PC-3 (cell line): ENCODE data around the gene EDEM3. TPM values are rescaled to one million over a fixed set of nuclear protein-coding genes. Genes with fewer than 3 reads are reported as not detected.

Experiments
- ATAC-seq: fragments of 200-7000 bp; cut with Tn5 transposase; 2 replicates; pipeline ENCODE4 v1.9.1; 2020; ENCODE audit warnings: mild to moderate bottlenecking, moderate library complexity
- BruUV-seq: library from RNA; stranded (reverse); fragments of 400-500 nt; replicated peaks from 2 replicates; lab custom pipeline; 2021; lab: Mats Ljungman, UMichigan
- CTCF ChIA-PET: fragments of 300-600 bp; sonication (Branson Sonifier 250); formaldehyde crosslinking; loops from one replicate; lab custom pipeline; 2022; ENCODE audit warnings: antibody characterized with exemption; lab: Charles Lee
- POLR2A ChIA-PET: fragments of 300-600 bp; sonication (Branson Sonifier 250); formaldehyde crosslinking; loops from one replicate; lab custom pipeline; 2022; ENCODE audit warnings: antibody characterized with exemption; ENCODE audit not compliant: unreplicated experiment; lab: Charles Lee
- DNase-seq: peaks from one replicate; pipeline ENCODE4 v3.0.0-alpha.2; 2015
- H2AFZ ChIP-seq: fragments of 300-600 bp; sonication (generic); 2 replicates; pipeline ENCODE4 v1.6.0; 2016; ENCODE audit warnings: antibody characterized with exemption, low read length
- H3F3A ChIP-seq: fragments of 300-600 bp; sonication (generic); one replicate; pipeline ENCODE4 v1.6.0; 2017; ENCODE audit warnings: antibody characterized with exemption, low read length, control low read depth, mild to moderate bottlenecking; ENCODE audit not compliant: unreplicated experiment
- H3K27ac ChIP-seq: fragments of 300-600 bp; sonication (generic); 2 replicates; pipeline ENCODE4 v1.5.1; 2016; ENCODE audit warnings: mild to moderate bottlenecking, low read length
- H3K27me3 ChIP-seq: fragments of 300-600 bp; sonication (generic); 2 replicates; pipeline ENCODE4 v1.6.1; 2016; ENCODE audit warnings: low read length, mixed read lengths
- H3K36me3 ChIP-seq: fragments of 300-600 bp; sonication (generic); 2 replicates; pipeline ENCODE4 v1.6.1; 2016; ENCODE audit warnings: low read depth, mixed run types, low read length, mixed read lengths
- H3K4me1 ChIP-seq: fragments of 300-600 bp; sonication (generic); 2 replicates; pipeline ENCODE4 v1.5.1; 2016; ENCODE audit warnings: low read length; ENCODE audit not compliant: insufficient read depth
- H3K4me2 ChIP-seq: fragments of 300-600 bp; sonication (generic); 2 replicates; pipeline ENCODE4 v1.6.0; 2016; ENCODE audit warnings: low read length
- H3K4me3 ChIP-seq: fragments of 300-600 bp; sonication (generic); 2 replicates; pipeline ENCODE4 v1.5.1; 2016; ENCODE audit warnings: mild to moderate bottlenecking, low read length, mixed read lengths
- H3K79me2 ChIP-seq: fragments of 300-600 bp; sonication (generic); 2 replicates; pipeline ENCODE4 v1.6.1; 2017; ENCODE audit warnings: low read length, mixed read lengths
- H3K9ac ChIP-seq: fragments of 300-600 bp; sonication (generic); 2 replicates; pipeline ENCODE4 v1.6.0; 2016; ENCODE audit warnings: mild to moderate bottlenecking, low read length
- H3K9me2 ChIP-seq: fragments of 300-600 bp; sonication (generic); replicated peaks from 2 replicates; pipeline ENCODE4 v1.6.1; 2016; ENCODE audit warnings: mixed run types, low read length, mixed read lengths
- H3K9me3 ChIP-seq: fragments of 300-600 bp; sonication (generic); 2 replicates; pipeline ENCODE4 v1.6.1; 2016; ENCODE audit warnings: low read length, mixed read lengths
- H4K20me1 ChIP-seq: fragments of 300-600 bp; sonication (generic); 2 replicates; pipeline ENCODE4 v1.6.1; 2016; ENCODE audit warnings: low read length, mixed read lengths
- CTCF ChIP-seq: fragments of 300-600 bp; sonication (generic); conservative IDR thresholded peaks from 2 replicates; pipeline ENCODE4 v1.5.1; 2017; ENCODE audit warnings: antibody characterized with exemption, low read depth, mild to moderate bottlenecking, low read length
- EZH2 ChIP-seq: fragments of 300-600 bp; sonication (generic); IDR thresholded peaks from one replicate; pipeline ENCODE4 v1.6.1; 2017; ENCODE audit warnings: antibody characterized with exemption, mild to moderate bottlenecking, low read length; ENCODE audit not compliant: unreplicated experiment
- EZH2phosphoT487 ChIP-seq: fragments of 300-600 bp; sonication (generic); IDR thresholded peaks from 2 replicates; pipeline ENCODE4 v1.6.1; 2018; ENCODE audit warnings: mild to moderate bottlenecking, antibody characterized with exemption, low read length, borderline replicate concordance
- intact Hi-C: fragments of 100-400 bp; cut with micrococcal nuclease; formaldehyde crosslinking; loops from 2 replicates; pipeline ENCODE4 v1.9.0; 2023
- total RNA-seq: library from RNA; depleted of rRNA; stranded (reverse); fragments of >200 nt; gene quantifications from 2 replicates; pipeline ENCODE4 v1.2.3, GENCODE V29; 2014; rRNA removed

Gene EDEM3
- total RNA-seq, 1 experiment from 2014 or later: 16.2 TPM

- Histone ChIP-seq H3K9me2 (no peaks in the 10 kb centered on the region), H3K36me3 (no peaks in the 10 kb centered on the region), H3K4me1 (no peaks in the 10 kb centered on the region), H3K27ac (no peak overlapping the region), H3K4me3 (no peak overlapping the region), H3K9ac (no peak overlapping the region), H3K27me3 (no peaks in the 10 kb centered on the region), H3K4me2 (no peak overlapping the region), H3F3A (no peaks in the 10 kb centered on the region), H4K20me1 (no peaks in the 10 kb centered on the region), H3K79me2 (no peaks in the 10 kb centered on the region), H2AFZ (no peak overlapping the region), H3K9me3 (no peaks in the 10 kb centered on the region)
- intact Hi-C loops: no loop called here
- ATAC-seq (no peak), DNase-seq (no peak)
- ChIA-PET POLR2A (no interaction called here), CTCF (no interaction called here)
- TF ChIP-seq EZH2phosphoT487 (no peak), CTCF (no peak), EZH2 (no peak)
- BruUV-seq: no TSS peak
These were observed 114.2 kb downstream of the EDEM3 start for GRCh38 chr1:184640505-184640904.

Other genes with a start within 250 kb of the EDEM3 start
- gene NIBAN1, start 219.7 kb upstream of the EDEM3 start, total RNA-seq: 6.9 and 8.2 TPM in 2 replicates